Raji (cell line): ENCODE data around the gene ABCA1.

Experiments used
- POLR2A ChIP-seq: IDR thresholded peaks from 2 replicates; pipeline ENCODE4 v1.6.1; 2011; ENCODE audit warnings: low read depth, low read length, control low read depth; ENCODE audit not compliant: insufficient read depth

The ABCA1 gene

DNA sequence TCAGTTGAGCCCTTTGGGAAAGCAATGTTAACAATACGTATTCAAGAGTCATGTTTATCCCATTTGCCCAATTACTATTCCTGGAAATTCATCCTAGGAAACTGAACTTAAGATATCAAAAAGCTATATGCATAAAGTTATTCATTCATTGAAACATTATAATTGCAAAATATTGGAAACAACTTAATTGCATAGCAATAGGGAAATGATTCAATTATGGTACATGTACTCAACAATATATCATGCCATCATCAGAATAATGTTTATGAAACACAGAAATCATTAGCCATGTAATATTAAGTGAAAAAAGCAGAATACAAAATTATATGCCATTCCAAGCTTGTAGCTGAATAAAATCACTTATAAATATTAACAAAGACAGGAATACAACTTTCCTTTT is 35.3 kb downstream of the ABCA1 start:
- no peak for TF ChIP-seq POLR2A

DNA sequence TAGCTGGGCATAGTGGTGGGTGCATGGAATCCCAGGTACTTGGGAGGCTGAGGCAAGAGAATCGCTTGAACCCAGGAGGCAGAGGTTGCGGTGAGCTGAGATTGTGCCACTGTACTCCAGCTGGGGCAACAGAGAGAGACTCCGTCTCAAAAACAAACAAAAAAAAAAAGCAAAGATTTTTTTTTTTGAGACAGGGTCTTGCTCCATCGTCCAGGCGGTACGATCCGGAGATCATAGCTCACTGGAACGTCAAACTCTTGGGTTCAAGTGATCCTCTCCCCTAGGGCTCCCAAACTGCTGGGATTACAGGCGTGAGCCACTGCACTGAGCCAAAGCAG is 37.6 kb downstream of the ABCA1 start:
- TF ChIP-seq POLR2A, result no peak

DNA sequence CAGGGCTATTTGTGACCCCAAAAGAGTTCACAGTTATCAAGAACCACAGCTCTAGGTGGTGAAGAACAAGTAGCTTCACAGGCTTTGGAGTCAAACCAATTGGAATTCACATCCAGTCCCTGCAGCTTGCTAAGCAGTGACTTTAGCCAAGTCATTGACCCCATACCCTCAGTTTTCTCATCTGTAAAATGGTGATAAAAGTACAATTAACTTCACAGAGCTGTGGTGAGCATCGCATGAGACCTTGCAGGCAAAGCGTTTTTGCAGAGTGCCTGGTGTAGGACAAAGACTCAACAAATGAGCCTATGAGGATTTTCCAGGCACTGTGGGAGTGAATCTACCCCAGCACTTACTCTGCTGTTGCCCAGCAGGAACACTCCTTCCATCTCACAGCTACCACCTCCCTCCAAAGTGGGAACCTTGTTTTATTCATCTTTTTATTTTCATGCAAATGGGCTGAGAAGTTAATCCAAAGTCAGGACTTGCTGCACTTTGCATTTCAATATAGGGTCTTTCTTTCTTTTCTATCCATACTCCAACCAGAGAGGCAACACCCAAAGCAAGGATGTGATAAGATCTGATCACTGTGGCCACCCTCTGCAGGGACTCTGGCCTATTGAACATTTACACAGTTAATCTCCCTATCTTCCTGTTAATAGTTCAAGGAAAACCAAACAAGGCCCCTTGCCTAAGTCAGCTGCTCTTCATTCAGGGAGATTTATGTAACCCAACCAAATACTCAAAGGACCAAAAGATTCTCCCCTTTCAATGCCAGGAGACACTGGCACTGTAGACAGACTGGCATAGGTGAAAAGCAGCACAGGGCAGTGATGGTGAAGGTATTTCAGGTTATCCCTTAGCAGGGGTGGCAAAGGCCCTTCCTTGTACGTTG is 41.9 kb downstream of the ABCA1 start:
- TF ChIP-seq POLR2A, result no peak

DNA sequence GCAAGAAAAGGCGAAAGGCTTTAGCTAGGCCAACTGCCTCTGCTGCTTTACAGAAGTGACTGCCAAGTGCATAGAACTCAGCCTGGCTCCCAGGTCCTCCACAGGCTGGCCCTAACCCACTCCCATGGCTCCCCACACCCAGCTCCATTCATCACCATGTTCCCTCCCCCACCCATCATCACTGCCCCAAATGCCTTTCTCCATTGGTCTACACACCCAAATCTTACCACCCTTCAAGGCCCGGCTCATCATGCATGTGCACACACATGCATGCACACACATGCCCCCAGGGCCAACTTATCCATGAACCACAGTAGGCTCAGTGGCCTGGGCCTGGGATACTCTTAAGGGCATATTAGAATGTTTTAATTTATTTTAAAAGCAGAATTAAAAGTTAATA is 44.8 kb downstream of the ABCA1 start:
- TF ChIP-seq POLR2A, result no peak

DNA sequence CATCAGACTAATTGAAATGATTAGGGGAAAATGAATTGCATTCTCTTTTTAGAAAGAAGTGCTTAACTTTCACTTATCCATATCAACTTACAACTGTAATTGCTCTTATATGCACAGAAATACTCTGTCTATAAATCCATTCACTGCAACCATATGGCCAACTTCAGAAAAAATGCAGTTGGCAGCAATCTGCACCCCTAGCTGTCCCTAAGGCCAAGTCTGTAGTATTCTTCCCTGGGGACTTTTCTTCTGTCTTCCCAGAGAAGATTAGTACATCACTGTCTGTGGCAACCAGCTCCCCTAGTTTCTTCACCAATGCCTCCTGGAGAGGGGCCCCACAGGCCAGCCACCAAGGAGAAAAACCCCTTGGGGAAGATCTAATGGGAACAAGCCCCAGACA is 45.4 kb downstream of the ABCA1 start:
- no peak for TF ChIP-seq POLR2A

DNA sequence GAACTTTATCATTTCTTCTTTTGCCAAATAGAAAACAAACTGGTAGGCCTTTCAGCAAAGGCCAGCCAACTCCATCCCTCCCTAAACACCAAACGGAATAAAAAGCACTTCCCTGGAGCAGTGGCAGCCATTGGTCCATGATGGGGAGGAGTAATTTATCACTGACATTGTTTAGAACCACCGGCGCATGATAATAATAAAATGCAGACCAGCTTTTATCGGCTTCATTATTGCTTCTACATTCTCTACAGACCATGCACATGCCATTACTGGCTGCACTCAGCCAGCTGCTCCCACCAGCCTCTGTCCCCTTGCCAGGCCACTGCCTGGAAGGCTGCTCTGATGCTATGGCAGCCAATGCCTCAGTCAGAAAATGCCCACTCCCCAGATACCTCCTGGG is 45.9 kb downstream of the ABCA1 start:
- TF ChIP-seq POLR2A, result no peak

DNA sequence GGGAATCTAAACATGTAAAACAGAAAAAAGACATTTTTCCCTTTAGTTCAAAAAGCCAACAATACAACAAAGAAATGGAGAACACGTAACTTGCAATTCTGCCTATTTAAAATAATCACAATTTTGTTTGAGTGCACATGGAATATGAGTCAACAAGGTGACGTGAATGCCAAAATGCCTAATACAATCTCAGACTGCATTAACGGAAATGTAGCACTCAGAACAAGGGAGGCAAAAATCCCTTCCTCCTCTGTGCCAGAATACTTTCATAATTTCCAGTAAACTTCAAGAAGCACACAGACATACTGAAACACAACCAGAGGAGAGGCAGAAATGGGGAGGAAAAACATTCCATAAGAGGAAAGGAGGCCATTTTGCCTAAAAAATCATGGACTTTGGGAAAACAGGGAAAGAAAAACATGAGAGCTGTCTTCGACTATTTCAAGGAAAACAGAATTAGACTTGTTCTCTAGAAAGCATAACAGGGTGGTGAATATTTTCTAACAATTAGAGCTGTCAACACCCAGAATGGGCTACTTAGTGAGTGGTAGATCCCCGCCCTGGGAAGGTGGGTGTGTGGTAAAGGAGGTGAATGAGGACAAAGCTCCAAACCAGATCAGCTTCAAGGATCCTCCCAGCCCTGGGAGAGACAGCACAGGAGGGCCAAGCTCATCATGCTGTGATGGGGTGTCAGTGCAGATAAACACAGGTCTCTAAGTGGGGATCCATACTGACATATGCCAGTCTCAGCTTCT is 48.2 kb downstream of the ABCA1 start:
- TF ChIP-seq POLR2A, result no peak

DNA sequence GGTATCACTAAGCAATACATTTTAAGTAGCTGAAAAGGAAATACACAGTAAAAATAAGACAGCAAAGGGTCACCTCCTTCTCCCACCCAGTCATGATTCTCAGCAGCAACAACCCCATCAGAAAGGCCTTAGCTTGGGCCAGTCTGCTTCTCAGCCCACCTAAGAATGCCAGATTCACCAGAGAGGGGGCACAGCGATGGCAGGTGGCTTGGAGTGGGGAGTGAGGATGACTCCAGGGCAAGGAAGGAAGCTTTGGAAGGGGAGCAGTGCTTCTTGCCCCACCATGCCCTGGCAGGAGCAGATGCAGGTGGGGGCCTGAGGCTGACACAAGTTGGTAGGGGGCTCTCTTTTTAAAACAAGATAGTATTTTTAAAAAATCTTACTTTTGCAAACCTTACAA is 51.4 kb downstream of the ABCA1 start:
- no peak for TF ChIP-seq POLR2A

DNA sequence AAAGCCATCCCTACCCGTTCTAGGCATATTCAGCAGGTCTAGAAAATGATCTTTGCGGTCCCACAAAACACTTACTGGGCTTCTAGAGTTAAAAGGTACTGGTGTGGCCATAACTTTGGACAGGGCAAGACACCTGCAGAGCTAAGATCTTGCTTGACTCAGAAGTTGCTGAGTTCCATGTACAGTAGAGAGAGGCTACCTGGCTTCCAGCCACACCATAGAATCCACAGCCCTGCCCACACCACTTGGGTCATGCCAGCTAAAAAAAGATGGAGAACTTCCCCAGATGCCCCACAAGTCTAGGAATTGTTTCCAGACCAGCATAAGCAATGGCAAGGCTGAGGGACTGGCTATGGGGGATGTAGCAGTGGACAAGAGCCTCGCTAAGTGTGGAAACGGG is 52.1 kb downstream of the ABCA1 start:
- TF ChIP-seq POLR2A, result no peak

DNA sequence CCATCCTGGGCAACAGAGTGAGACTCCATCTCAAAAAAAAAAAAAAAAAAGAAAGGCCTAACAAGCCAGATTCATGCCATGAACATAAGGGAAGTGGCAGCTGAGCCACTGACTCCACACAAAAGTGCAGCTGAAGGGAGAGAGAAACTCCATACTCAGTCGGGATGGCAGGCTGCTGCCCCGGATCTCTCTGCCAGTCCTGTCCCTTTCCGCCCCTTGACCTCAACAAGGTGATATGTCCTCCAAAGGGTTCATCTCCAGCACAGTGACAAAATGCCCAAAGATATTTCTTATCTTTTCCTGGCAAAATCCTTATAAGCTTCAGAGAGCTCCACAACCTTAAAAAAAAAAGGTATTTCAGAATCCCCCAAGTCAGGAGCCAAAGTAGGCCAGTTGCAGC is 52.6 kb downstream of the ABCA1 start:
- TF ChIP-seq POLR2A, result no peak

DNA sequence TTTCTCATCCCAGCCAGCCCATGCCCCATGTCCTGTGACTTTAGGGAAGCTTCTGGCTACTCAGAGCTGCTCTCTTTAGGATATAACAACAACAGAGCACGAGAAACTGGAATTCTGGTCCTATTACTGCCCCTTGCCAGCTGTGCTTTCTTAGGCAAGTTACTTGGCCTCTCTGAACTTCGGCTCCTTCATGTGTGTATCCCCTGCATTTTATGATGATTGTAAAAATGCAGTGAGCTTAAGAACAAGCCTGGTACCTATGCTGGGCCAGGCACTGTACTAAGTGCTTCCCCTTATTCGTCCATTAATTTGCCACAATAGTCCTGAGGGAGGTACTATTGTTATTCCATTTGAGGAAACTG is 54.5 kb downstream of the ABCA1 start:
- TF ChIP-seq POLR2A, result no peak

DNA sequence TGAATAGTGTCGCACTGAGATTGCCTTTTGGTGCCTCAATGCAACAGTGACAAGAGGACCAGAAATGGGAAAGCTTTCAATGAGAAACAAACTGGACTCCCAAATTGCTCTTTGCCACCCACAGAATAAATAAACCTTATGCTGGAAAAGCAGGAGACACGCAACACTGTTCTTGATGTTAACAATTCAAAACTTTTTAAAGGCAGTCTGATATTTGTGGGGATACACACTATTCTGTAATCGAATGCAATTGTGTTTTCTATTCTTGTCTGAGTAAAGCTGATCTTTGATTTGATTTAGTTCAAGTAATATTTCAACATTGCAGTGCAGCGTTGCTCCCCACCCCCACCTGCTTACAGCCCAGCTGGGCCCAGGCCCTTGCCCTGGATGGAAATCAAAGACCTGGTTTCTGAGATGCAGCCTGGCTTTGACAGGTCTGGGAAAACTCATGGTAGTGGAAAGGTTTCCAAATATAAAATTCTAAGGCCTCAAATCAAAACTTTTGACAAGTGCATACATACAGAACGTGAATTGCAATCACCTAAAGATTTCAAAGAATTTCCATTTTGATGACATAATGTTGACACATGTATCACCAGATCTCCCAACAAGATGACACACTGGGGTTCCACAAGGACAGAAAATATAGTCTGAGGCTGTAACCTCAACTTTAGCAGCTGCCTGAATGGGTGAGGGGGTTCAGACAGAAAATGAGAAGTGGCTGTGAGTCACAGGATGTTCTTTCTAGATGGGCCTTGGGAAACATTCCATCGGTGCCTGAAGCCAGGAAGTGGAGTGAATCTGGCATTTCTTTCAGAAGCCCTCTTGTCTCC is 55.1 kb downstream of the ABCA1 start:
- TF ChIP-seq POLR2A, result no peak

DNA sequence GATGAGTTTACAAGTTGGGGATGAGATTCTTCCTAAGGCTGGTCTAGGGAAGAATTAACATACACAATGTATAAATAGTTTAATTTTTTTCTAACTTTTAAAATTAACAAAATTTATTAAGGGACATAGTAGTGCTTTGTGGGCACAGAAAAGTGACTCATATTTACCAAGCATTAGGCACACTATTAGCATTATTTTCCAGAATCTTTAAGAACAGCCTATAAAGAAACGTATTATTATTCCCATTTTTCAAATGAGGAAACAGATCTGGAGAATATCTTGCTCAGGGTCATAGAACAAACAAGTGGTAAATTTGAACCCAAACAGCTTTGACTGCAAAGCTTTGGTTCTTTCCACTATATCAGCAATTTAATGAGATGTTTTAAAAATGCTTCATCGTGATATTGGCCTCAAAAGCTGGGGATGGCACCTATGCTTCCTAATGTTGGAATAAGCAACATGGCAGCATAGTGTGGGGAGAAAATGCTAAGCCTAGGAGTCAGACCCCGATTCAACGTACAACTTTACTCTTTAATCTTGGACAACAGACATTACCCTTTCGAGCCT is 55.9 kb downstream of the ABCA1 start:
- no peak for TF ChIP-seq POLR2A

DNA sequence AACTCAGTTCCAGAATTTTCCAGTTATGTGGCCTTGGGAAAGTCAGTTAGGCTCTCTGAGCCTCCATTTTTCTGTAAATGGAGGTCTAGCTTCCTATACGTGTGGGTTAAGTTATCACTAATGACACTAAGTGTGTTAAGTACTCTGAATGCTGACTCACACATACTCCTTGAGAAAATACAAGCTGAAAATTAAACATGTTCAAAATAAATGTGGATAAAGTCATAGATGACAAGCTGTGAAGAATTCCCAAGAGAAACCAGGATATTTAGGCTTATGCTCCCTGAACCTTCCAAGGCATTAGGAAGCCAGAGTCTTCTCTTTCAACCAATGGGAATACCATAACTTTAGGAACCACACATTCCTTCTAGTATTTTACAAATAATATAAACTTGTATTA is 58.1 kb downstream of the ABCA1 start:
- no peak for TF ChIP-seq POLR2A

DNA sequence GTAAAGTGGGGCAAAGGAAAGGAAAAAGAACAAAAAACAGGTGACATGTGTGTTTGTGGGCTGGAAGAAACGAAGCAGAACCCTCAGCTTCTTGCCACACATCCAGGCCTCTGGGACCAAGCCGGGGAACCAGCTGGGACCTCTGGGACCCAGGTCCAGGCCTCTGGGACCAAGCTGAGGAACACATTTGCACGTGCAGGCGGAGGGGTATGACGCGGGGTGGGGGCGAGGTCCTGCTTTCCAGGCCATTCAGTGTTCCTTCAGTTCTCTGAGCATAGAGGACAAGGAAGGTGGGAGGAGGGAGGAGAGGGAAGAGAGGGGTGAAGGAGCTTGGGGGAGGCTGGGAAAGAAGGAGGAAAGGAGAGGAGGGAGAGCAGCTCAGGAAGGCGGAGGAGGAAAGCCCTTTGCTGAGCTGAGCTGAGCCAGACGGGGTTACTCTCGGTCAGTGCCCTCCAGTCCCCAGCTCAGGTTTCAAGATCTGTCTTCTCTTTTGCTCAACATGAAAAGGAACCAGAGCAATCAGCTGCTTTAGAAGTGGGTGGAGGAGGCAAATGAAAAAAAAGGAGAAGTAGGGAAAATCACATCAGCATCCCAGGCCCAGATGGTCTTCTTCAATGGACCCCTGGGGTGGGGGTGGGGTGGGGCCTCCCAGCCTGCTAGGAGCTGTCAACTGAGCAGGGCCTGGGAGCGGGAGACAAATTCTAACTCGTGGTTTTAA is 59.1 kb downstream of the ABCA1 start:
- no peak for TF ChIP-seq POLR2A

DNA sequence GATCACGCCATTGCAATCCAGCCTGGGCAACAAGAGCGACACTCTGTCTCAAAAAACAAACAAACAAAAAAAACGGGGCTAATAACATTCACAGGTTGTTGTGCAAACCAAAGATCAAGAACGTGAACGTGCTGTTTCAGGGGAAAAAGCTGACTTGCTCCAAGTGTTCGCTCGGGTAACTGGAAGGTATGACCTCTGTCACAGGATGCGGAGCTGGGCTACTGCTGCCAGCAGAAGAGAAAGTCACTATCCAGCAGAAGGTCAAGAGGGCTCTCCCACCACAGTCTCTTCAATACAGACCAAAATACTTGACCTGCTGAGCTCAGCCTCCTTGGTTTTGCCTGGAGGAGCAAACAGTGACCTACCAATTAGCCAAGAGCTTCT is 59.7 kb downstream of the ABCA1 start:
- no peak for TF ChIP-seq POLR2A
